C4-2B (cell line): ENCODE measurements around the gene PNCK.

Source experiments
- H3K27ac ChIP-seq: fragments of 450-650 bp; 2 replicates; pipeline ENCODE4 v1.5.1; 2017
- ZFX ChIP-seq: fragments of 450-650 bp; IDR thresholded peaks from 2 replicates; pipeline ENCODE4 v1.6.1; 2017
- TF ChIP-seq, protein P1 (sequence below): fragments of 450-650 bp; conservative IDR thresholded peaks from 2 replicates; pipeline ENCODE4 v1.5.1; 2017; ENCODE audit warnings: mild to moderate bottlenecking

PNCK gene

DNA sequence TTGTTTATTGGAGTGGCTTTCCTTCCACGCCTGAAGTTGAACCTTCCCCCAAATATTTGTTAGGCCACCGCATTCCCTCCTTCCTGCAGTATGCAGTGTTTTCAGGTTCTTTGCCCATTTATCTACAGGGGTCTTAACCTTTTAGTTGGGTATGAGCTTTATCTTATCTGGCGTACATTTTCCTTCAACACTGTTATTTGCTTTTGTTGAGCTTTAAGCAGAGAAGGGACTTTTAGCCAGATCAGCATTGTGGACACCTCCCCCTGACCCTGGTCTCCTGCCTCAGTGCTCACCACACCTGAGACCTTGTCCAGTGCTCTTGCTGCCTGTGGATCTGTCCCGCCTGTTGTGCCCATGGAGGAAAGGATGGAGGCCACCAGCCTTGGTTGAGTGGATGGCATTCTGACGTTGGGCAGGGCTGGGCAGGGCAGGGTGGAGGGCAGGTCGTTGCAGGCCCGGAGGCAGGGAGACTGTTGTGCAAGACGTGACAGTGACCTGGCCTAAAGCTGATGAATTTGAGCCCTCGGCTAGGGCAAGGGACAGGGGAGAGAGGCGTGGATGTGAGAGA is 27.6 kb downstream of the PNCK start:
- TF ChIP-seq, protein P1, sequence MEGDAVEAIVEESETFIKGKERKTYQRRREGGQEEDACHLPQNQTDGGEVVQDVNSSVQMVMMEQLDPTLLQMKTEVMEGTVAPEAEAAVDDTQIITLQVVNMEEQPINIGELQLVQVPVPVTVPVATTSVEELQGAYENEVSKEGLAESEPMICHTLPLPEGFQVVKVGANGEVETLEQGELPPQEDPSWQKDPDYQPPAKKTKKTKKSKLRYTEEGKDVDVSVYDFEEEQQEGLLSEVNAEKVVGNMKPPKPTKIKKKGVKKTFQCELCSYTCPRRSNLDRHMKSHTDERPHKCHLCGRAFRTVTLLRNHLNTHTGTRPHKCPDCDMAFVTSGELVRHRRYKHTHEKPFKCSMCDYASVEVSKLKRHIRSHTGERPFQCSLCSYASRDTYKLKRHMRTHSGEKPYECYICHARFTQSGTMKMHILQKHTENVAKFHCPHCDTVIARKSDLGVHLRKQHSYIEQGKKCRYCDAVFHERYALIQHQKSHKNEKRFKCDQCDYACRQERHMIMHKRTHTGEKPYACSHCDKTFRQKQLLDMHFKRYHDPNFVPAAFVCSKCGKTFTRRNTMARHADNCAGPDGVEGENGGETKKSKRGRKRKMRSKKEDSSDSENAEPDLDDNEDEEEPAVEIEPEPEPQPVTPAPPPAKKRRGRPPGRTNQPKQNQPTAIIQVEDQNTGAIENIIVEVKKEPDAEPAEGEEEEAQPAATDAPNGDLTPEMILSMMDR, result no peak
- no peak for TF ChIP-seq ZFX
- no peak overlapping the region for H3K27ac ChIP-seq

DNA sequence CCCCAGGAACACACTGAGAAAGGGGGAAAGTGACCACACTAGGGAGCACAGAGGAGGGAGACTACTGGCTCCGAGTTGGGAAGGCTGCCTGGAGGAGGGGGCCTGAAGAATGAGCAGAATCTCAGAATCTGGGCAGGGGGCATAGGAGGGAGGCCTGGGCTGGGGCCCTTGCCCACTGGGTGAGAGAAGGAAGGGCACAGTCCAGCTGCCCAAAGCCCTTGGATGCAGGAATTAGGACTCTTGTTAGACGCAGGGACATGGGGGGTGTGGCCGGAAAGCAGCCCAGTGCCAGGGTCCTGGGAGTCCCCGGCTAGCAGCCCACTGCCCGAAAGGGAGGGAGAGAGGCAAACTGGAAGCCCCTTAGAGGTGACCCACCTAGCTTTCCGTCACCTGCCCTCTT is 28.5 kb downstream of the PNCK start:
- TF ChIP-seq ZFX, result no peak
- TF ChIP-seq, protein P1, result no peak
- no peak overlapping the region for H3K27ac ChIP-seq

DNA sequence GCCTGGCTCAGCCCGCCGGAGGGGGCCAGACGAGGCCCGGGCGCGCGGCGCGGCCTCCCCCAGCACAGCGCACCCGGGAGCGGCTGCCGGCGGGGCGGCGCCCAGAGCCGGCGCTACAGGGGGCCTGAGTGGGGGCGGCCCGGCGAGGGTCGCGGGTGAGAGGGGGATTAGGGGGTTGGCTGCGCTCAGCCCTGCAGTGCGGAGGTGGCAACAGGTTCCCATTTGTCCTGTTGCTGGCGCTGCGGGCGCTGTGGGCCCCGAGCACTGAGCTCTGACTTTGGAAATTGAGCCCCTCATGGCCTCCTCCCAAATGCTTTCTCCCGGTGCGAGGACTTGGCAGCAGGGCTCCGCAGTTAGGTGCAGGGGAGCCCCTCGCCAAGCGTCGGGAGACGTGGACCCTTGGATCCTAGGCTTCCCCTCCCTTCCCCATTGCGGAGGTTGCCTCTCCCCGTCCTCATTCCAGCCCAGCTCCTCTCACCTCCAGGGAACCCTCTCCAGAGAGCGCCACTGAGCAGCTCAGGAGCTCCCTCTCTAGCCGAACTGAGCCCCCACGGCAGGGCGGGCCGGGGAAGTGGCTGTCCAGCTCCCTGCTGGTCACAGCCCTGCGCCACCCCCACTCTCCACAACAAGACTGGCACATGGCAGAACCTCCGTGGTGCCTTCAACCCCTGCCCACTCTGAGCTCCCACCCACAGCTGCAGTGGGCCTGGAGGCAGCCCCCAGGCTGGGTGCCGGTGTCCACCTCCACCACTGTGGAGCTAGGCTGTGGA is 29.1 kb downstream of the PNCK start:
- TF ChIP-seq ZFX, result no peak
- TF ChIP-seq, protein P1, result peak; percentile 5; the same call in 1 of the 2 replicates
- no peak overlapping the region for H3K27ac ChIP-seq

DNA sequence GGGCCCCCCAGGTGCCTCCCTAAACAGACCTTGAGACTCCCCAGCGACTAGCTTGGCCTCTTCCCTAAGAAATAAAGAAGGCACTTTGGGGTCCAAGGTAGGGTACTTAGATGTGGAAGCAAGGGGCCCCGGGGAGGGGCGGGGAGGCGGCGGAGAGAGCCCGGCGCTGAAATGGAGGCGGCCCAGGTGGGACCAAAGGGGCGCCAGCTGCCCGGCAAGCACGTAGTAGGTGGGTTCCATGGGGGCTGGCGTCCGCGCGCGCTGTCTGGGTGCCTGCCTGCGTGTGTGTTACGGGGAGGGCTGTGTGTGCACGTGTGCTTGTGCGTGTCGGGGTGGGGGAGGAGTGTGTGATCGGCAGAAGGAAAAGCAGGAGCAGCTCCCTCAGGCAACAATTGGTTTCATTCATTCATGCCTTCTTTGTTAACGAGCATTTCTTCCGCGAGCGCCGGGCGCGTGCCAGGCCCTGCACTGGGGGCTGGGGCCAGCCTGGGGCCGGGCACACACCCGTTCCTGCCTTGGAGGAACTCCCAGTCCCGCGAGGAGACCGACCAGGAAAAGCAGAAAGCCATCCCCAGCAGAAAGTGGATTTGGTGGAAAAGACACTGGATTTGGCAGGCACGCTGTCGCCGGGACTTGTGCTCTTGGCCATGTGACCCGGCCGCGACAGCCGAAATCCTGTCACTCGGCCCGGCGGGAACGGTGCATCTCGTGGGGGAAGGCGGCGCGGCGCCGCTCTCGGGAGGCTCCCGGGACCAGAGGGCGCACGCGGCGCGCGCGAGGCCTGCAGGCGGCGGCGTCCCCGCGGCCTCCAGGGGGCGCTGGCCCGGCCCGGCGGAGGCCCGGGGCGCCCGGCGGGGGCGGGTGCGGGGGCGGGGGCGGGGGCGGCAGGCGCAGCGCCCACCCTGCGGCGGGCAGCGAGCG is 29.9 kb downstream of the PNCK start:
- TF ChIP-seq, protein P1, result peak; percentile 48
- no peak for TF ChIP-seq ZFX
- H3K27ac ChIP-seq, result peak overlapping the region; percentile 56

DNA sequence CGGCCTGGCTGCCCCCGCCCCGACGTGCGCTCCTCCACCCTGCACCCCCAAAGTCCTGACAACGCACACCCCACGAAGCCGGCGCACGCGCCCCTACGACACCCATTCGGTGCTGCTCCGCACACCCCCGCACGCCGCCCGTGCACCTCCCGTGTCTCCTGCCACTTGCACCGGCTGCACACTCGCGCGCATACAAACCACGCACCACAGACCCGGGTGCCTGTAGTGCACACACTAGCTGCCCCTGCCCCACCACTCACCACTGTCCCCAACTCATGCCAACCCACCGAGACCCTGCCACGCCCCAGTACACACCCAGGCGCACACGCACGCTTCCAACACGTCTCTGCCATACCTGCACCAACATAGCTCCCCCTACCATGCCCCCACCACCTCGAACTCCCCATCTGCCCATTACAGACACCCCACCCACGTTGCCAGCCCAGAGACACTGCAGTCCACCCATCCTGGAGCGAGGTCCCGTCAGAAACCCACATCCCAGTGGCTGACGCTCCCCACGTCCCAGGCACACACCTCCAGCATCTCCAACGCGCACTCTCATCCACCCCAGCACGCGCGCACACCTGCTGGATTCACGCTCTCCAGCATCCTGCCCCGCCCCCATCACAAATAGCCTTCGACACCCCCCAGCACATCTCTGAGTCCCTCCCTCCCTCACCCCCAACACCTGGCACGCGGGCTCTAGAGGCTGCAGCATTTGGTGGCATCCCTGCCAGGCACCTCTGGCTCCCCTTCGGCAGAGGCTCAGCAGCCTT is 30.8 kb downstream of the PNCK start:
- no peak for TF ChIP-seq ZFX
- TF ChIP-seq, protein P1, result no peak
- peak overlapping the region; percentile 56 for H3K27ac ChIP-seq

DNA sequence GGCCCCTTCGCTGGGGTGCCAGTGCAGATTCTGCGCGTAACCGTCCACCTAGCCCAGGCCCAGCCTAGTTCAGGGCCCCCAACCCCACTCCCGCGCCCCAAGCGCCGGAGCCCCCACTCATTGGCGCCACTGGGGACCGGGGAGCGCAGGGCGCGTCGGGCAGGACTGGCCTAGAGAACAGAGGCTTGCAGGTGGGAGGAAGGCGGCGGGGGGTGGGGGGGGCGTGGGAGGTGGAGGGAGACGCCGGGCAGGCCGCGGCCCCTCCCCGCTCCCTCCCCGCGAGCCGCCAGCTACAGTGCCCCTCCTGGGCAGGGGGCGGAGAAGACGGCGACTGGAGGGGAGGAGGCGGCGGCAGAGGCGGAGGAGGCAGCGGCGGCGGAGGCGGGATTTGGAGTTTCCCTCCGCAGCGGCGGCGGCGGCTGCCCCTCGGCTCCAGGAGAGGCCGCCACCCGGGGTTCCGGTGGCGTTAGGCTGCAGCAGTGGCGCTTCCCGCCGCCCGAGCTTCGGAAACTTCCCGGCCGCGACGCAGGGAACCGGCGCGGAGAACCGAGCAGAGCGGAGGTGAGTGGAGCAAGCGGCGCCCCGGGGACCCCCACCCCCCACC is 31.5 kb downstream of the PNCK start:
- no peak overlapping the region for H3K27ac ChIP-seq
- TF ChIP-seq ZFX, result no peak
- TF ChIP-seq, protein P1, result no peak
